GM23338 (cell line): ENCODE data around the gene TTLL9. TPM values are rescaled to one million over a fixed set of nuclear protein-coding genes. Genes with fewer than 3 reads are reported as not detected.

Experiments
- ATAC-seq: fragments of 200-7000 bp; cut with Tn5 transposase; 3 replicates; pipeline ENCODE4 v1.9.1; 2020
- DNase-seq: peaks from one replicate; pipeline ENCODE4 v3.0.0-alpha.2; 2015; ENCODE audit warnings: low spot score
- H2AFZ ChIP-seq: fragments of 200-600 bp; sonication (generic); 2 replicates; pipeline ENCODE4 v1.8.0; 2016; ENCODE audit warnings: antibody characterized with exemption, mild to moderate bottlenecking, moderate library complexity
- H3F3A ChIP-seq: fragments of 200-600 bp; sonication (generic); replicated peaks from 2 replicates; pipeline ENCODE4 v1.8.0; 2017; ENCODE audit warnings: antibody characterized with exemption, mixed run types, low read depth
- H3K27ac ChIP-seq: fragments of 200-600 bp; sonication (generic); 2 replicates; pipeline ENCODE4 v1.6.1; 2016; ENCODE audit warnings: low read depth
- H3K27me3 ChIP-seq: fragments of 200-600 bp; sonication (generic); 2 replicates; pipeline ENCODE4 v1.8.0; 2016; ENCODE audit warnings: mild to moderate bottlenecking, mixed run types, moderate library complexity; ENCODE audit not compliant: insufficient read depth
- H3K36me3 ChIP-seq: fragments of 200-600 bp; sonication (generic); 2 replicates; pipeline ENCODE4 v1.8.0; 2016; ENCODE audit warnings: mild to moderate bottlenecking; ENCODE audit not compliant: insufficient read depth
- H3K4me1 ChIP-seq: fragments of 200-600 bp; sonication (generic); 2 replicates; pipeline ENCODE4 v1.8.0; 2016; ENCODE audit warnings: mild to moderate bottlenecking, moderate library complexity; ENCODE audit not compliant: insufficient read depth
- H3K4me2 ChIP-seq: fragments of 200-600 bp; sonication (generic); 2 replicates; pipeline ENCODE4 v1.7.1; 2017; ENCODE audit warnings: mixed run types
- H3K4me3 ChIP-seq: fragments of 200-600 bp; sonication (generic); 2 replicates; pipeline ENCODE4 v1.6.1; 2016; ENCODE audit warnings: mixed run types
- H3K79me2 ChIP-seq: fragments of 200-600 bp; sonication (generic); replicated peaks from 2 replicates; pipeline ENCODE4 v1.8.0; 2017; ENCODE audit warnings: mild to moderate bottlenecking; ENCODE audit not compliant: insufficient read depth
- H3K9me2 ChIP-seq: fragments of 200-600 bp; sonication (generic); 2 replicates; pipeline ENCODE4 v1.8.0; 2017; ENCODE audit not compliant: insufficient read depth
- H4K20me1 ChIP-seq: fragments of 200-600 bp; sonication (generic); replicated peaks from 2 replicates; pipeline ENCODE4 v1.8.0; 2017; ENCODE audit warnings: mild to moderate bottlenecking; ENCODE audit not compliant: insufficient read depth
- H3K27ac Mint-ChIP-seq: 2 replicates; pipeline ENCODE4 v1.8.0; 2020; ENCODE audit warnings: inconsistent platforms, mild to moderate bottlenecking, moderate library complexity, mixed read lengths
- H3K27me3 Mint-ChIP-seq: 3 replicates; pipeline ENCODE4 v1.8.0; 2022; ENCODE audit warnings: low read depth, mild to moderate bottlenecking, moderate library complexity, mixed read lengths, inconsistent platforms; ENCODE audit not compliant: insufficient read depth, poor library complexity
- H3K36me3 Mint-ChIP-seq: 3 replicates; pipeline ENCODE4 v1.8.0; 2021; ENCODE audit warnings: low read depth, mild to moderate bottlenecking, inconsistent platforms, moderate library complexity, mixed read lengths
- H3K4me1 Mint-ChIP-seq: 3 replicates; pipeline ENCODE4 v1.8.0; 2020; ENCODE audit warnings: mild to moderate bottlenecking, inconsistent platforms, mixed read lengths
- H3K4me3 Mint-ChIP-seq: 3 replicates; pipeline ENCODE4 v1.8.0; 2021; ENCODE audit warnings: moderate library complexity, mild to moderate bottlenecking, inconsistent platforms, mixed read lengths
- H3K9me3 Mint-ChIP-seq: 3 replicates; pipeline ENCODE4 v1.8.0; 2020; ENCODE audit warnings: moderate library complexity, mild to moderate bottlenecking, inconsistent platforms, mixed read lengths
- JUNB ChIP-seq: IDR thresholded peaks from one replicate; pipeline ENCODE4 v1.6.1; 2016; ENCODE audit warnings: antibody characterized with exemption; ENCODE audit not compliant: unreplicated experiment
- NANOG ChIP-seq: IDR thresholded peaks from 2 replicates; pipeline ENCODE4 v1.6.1; 2016; ENCODE audit warnings: antibody characterized with exemption, borderline replicate concordance
- POLR2AphosphoS5 ChIP-seq: IDR thresholded peaks from 2 replicates; pipeline ENCODE4 v1.6.1; 2016; ENCODE audit warnings: antibody characterized with exemption, low read depth
- STAT1 ChIP-seq: IDR thresholded peaks from one replicate; pipeline ENCODE4 v1.6.1; 2016; ENCODE audit warnings: antibody characterized with exemption; ENCODE audit not compliant: unreplicated experiment
- ZNF462 ChIP-seq: fragments of 250-450 bp; sonication (Bioruptor Pico); IDR thresholded peaks from 2 replicates; pipeline ENCODE4 v1.5.0; 2020; ENCODE audit warnings: mild to moderate bottlenecking, moderate library complexity
- polyA plus RNA-seq: library from polyadenylated mRNA; unstranded; fragments of >200 nt; fragmentation: Nextera tagmentation; extraction: Ambion mirVana; gene quantifications from 2 replicates; pipeline ENCODE4 v1.2.1, GENCODE V29; 2016
- total RNA-seq: library from RNA; depleted of rRNA; stranded (reverse); fragments of >200 nt; shearing (Covaris generic); gene quantifications from 2 replicates; pipeline ENCODE4 v1.2.3, GENCODE V29; 2014
- TF ChIP-seq, protein P1 (sequence below): IDR thresholded peaks from one replicate; pipeline ENCODE4 v1.6.1; 2018; ENCODE audit warnings: antibody characterized with exemption; ENCODE audit not compliant: unreplicated experiment
- TF ChIP-seq, protein P2 (sequence below): IDR thresholded peaks from 2 replicates; pipeline ENCODE4 v1.6.1; 2016; ENCODE audit warnings: antibody characterized with exemption

Gene TTLL9
- total and polyA plus RNA-seq, 2 experiments from 2014 or later = not detected

GRCh38 chr20:31948008-31948407 is 77.6 kb downstream of the TTLL9 start:
- Mint-ChIP-seq H3K27ac (no peak overlapping the region), H3K27me3 (peaks cover 9% of the 10 kb centered on the region), H3K4me1 (peaks cover 8% of the 10 kb centered on the region), H3K36me3 (peaks cover 64% of the 10 kb centered on the region), H3K4me3 (no peak overlapping the region), H3K9me3 (peaks cover 10% of the 10 kb centered on the region)
- Histone ChIP-seq H4K20me1 (peaks cover 61% of the 10 kb centered on the region), H3K36me3 (peaks cover 41% of the 10 kb centered on the region), H3K4me3 (no peak overlapping the region), H3K9me2 (no peaks in the 10 kb centered on the region), H3F3A (peaks cover 10% of the 10 kb centered on the region), H3K27me3 (no peaks in the 10 kb centered on the region), H3K4me1 (peaks cover 10% of the 10 kb centered on the region), H3K79me2 (peaks cover 32% of the 10 kb centered on the region), H3K27ac (no peak overlapping the region), H2AFZ (no peak overlapping the region), H3K4me2 (no peak overlapping the region)
- ATAC-seq = no peak
- DNase-seq = no peak
- TF ChIP-seq, protein P1, sequence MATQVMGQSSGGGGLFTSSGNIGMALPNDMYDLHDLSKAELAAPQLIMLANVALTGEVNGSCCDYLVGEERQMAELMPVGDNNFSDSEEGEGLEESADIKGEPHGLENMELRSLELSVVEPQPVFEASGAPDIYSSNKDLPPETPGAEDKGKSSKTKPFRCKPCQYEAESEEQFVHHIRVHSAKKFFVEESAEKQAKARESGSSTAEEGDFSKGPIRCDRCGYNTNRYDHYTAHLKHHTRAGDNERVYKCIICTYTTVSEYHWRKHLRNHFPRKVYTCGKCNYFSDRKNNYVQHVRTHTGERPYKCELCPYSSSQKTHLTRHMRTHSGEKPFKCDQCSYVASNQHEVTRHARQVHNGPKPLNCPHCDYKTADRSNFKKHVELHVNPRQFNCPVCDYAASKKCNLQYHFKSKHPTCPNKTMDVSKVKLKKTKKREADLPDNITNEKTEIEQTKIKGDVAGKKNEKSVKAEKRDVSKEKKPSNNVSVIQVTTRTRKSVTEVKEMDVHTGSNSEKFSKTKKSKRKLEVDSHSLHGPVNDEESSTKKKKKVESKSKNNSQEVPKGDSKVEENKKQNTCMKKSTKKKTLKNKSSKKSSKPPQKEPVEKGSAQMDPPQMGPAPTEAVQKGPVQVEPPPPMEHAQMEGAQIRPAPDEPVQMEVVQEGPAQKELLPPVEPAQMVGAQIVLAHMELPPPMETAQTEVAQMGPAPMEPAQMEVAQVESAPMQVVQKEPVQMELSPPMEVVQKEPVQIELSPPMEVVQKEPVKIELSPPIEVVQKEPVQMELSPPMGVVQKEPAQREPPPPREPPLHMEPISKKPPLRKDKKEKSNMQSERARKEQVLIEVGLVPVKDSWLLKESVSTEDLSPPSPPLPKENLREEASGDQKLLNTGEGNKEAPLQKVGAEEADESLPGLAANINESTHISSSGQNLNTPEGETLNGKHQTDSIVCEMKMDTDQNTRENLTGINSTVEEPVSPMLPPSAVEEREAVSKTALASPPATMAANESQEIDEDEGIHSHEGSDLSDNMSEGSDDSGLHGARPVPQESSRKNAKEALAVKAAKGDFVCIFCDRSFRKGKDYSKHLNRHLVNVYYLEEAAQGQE = no peak
- TF ChIP-seq JUNB (no peak), POLR2AphosphoS5 (no peak), STAT1 (no peak), NANOG (no peak), ZNF462 (CRISPR knock-in tag) (no peak)
- TF ChIP-seq, protein P2, sequence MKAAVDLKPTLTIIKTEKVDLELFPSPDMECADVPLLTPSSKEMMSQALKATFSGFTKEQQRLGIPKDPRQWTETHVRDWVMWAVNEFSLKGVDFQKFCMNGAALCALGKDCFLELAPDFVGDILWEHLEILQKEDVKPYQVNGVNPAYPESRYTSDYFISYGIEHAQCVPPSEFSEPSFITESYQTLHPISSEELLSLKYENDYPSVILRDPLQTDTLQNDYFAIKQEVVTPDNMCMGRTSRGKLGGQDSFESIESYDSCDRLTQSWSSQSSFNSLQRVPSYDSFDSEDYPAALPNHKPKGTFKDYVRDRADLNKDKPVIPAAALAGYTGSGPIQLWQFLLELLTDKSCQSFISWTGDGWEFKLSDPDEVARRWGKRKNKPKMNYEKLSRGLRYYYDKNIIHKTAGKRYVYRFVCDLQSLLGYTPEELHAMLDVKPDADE = no peak
